ENCODE measurements around the gene OR7E24.

The OR7E24 gene

DNA sequence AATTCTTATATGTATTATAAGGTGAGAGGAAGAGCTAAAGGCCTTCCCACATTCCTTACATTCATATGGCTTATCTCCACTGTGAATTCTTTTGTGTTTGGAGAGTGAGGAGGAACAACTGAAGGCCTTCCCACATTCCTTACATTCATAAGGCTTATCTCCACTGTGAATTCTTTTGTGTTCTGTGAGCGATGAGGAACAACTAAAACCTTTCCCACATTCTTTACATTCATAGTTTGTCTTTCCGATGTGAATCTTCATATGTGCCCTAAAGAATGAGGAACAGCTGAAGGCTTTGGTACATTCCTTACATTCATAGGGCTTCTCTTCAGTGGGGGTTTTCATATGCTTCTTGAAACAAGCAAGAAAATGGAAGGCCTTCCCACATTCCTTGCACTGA is 45.6 kb downstream of the OR7E24 start:
- Histone ChIP-seq H3K9ac (ENCODE audit: insufficient read length, low read depth) (no peak overlapping the region), H3K36me3 (ENCODE audit: insufficient read depth, insufficient read length, low read length) (peaks cover 26% of the 10 kb centered on the region), H3K9me3 (ENCODE audit: insufficient read depth, low read length) (peaks cover 97% of the 10 kb centered on the region), H3K4me1 (ENCODE audit: insufficient read depth, insufficient read length) (no peaks in the 10 kb centered on the region), H3K4me3 (ENCODE audit: insufficient read length, low read depth) (no peak overlapping the region), H3K27me3 (ENCODE audit: insufficient read depth, insufficient read length) (no peaks in the 10 kb centered on the region)
- TF ChIP-seq SUZ12 (IDR thresholded peaks at IDR 0.05; ENCODE audit: extremely low read depth, insufficient read depth, insufficient read length): no peak
- TF ChIP-seq ZNF274 (IDR thresholded peaks at IDR 0.05; ENCODE audit: low read depth, low read length): no peak
- TF ChIP-seq YY1 (IDR thresholded peaks at IDR 0.05; ENCODE audit: insufficient read depth, insufficient read length): no peak
- no peak for DNase-seq (ENCODE audit: low read depth, low spot score)

Data from NT2/D1 (cell line).